AG09319 (cell line): ENCODE data around the gene DMBX1.

Experiments
- DNase-seq: peaks from one replicate; pipeline ENCODE4 v3.0.0-alpha.2; 2010; ENCODE audit warnings: low read depth; ENCODE audit errors: extremely low read depth
- TF ChIP-seq, protein P1 (sequence below): IDR thresholded peaks from 2 replicates; pipeline ENCODE4 v1.5.1; 2011; ENCODE audit warnings: low read depth, mild to moderate bottlenecking, inconsistent platforms, low read length, moderate library complexity

DMBX1 gene

GRCh38 chr1:46478721-46479485, 10.7 kb upstream of the DMBX1 start:
- DNase-seq = no peak
- TF ChIP-seq, protein P1, sequence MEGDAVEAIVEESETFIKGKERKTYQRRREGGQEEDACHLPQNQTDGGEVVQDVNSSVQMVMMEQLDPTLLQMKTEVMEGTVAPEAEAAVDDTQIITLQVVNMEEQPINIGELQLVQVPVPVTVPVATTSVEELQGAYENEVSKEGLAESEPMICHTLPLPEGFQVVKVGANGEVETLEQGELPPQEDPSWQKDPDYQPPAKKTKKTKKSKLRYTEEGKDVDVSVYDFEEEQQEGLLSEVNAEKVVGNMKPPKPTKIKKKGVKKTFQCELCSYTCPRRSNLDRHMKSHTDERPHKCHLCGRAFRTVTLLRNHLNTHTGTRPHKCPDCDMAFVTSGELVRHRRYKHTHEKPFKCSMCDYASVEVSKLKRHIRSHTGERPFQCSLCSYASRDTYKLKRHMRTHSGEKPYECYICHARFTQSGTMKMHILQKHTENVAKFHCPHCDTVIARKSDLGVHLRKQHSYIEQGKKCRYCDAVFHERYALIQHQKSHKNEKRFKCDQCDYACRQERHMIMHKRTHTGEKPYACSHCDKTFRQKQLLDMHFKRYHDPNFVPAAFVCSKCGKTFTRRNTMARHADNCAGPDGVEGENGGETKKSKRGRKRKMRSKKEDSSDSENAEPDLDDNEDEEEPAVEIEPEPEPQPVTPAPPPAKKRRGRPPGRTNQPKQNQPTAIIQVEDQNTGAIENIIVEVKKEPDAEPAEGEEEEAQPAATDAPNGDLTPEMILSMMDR = no peak

DNA sequence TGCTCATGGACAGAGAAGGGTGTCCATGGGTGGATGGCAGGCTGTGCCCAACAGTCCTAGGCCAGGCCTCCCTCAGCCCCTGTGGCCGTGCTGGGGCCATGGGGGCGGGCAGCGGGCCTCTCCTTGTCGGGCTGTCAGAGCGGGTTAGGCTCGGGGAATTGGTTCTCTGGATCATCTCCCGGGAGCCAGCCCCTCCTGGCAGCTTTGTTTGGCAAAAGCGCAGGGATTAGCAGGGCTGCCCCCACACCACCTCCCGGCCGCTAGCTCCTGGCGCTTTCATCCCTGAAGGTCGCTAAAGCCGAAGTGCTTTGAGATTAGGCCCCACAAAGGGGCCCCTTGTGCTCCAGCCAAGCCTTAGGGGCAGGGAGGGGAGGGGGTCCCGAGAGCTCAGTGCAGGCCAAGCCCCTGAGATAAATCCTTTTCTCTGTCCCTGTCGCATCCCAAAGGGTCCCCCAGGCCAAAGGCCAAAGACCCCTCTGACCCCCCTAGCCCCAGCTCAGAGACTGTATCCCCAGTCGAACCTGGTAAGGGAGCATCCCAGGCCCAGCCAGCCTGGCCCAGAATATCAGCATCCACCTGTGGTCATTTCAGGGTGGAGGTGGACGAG, 9.8 kb upstream of the DMBX1 start:
- DNase-seq = no peak
- TF ChIP-seq, protein P1 = no peak

DNA sequence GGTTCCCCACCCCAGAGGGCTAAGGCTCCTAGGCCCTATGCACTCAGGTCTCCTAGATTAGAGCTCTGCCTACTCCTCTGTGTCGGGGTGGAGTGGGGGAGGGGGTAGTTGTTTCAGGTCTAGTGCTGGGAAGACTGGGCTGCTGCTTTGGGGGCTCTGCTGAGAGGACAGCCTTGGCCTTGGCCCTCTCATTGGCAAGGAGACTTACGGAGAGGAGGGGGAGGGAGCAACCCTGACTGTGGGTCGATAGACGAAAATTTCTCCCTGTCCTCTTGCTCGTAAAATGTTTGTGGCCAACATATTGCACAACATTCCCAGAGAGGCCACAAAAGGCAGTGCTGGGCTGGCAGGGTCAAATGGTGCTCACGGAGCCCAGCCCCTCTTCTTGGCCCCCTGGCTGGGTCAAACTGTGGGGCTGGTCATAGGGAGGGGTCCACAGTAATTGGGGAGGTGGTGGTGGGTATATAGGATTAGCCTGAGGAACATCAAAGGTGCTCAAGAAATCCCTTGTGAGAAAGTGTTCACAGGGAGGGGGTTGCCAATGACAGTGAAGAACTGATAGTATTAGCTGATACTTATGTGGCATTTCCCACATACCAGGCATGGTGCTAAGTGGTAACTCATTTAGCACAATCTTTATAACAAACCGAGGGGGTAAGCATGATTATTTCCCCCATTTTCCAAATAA, 8.5 kb upstream of the DMBX1 start:
- DNase-seq = no peak
- TF ChIP-seq, protein P1 = no peak

DNA sequence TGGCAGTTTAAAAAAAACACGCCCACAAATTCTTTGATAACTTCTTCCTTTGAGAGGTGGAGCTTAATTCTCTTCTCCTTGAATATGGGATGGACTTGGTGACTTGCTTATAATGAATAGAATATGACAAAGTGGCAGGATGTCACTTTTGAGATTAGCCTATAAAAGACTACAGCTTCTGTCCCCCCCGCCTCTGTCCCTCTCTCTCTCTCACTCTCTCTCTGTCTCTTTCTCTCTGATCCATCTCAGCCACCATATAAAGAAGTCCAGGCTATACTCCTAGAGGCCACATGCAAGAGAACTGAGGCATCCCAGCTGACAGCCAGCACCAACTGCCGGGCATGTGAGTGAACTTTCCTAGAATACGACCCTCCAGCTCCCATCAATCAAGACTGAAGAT, 7.7 kb upstream of the DMBX1 start:
- no peak for DNase-seq
- TF ChIP-seq, protein P1 = no peak

GRCh38 chr1:46483589-46483988, 6.0 kb upstream of the DMBX1 start:
- TF ChIP-seq, protein P1 = no peak
- no peak for DNase-seq

DNA sequence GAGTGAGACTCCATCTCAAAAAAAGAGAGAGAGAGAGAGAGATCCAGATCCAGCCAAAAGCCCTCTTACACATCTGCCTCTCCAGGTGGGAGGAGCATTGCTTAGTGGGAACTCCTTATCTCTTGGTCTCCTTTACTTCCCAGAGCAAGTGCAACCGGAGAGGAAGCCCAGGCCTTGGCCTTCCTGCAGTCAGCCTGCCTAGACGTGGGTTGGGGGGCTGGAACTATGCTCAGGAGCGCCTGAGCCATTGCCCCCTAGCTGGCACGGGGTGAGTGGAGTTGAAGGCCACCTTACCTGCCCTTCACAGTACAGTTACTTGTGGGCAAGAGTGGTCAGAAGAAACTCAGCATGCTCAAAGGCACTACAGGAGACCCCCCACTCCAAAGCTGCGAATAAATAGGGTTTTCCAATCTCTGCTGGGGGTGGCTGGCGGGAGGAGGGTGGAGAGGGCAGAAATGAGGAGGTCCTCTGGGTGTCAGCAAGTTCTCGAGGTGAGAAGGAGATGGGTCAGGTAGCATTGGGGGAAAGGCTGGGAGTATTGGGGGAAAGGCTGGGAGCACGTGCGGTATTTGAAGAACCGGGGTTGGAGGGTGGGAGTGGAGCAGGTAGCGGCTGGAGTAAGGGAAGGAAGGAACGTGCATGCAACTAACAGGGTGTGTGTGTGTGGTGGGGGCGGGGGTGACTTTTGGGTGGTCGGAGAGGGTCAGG, 4.7 kb upstream of the DMBX1 start:
- TF ChIP-seq, protein P1 = no peak
- DNase-seq = no peak
